ENCODE results near the gene IL4I1. TPM values are rescaled to one million over a fixed set of nuclear protein-coding genes. Genes with fewer than 3 reads are reported as not detected.
A peak's percentile ranks its signal among the peaks of the same experiment; 100 is the strongest.
"Not testable (repeated sequence)": the region's sequence is repeated elsewhere in the genome, so short reads cannot be mapped to it uniquely, and the experiment has no call there.

IL4I1 gene
- polyA plus RNA-seq (2013, experiment 1 of 2; ENCODE audit: insufficient read length): not detected
- 0.38 TPM for polyA plus RNA-seq (2013, experiment 2 of 2; ENCODE audit: insufficient read length)

GRCh38 chr19:49896863-49897621, at the start of gene IL4I1:
TSS of gene IL4I1 (minus strand) at chr19:49896887. CDS start at chr19:49896160, 727 bp downstream.
- DNase-seq: no peak

GRCh38 chr19:49946415-49946814, 49.7 kb upstream of the IL4I1 start:
- DNase-seq: no peak

GRCh38 chr19:49944567-49944966, 47.9 kb upstream of the IL4I1 start:
- DNase-seq: not testable (repeated sequence)

GRCh38 chr19:49940482-49940791, 43.8 kb upstream of the IL4I1 start:
- DNase-seq: no peak

- no peak for DNase-seq
Measured at GRCh38 chr19:49939721-49940481, 43.2 kb upstream of the IL4I1 start.

- no peak for DNase-seq
Measured at GRCh38 chr19:49938662-49939061, 42.0 kb upstream of the IL4I1 start.

GRCh38 chr19:49937750-49938381, 41.2 kb upstream of the IL4I1 start:
- peak; percentile 71 for DNase-seq

- no peak for DNase-seq
Measured at GRCh38 chr19:49936549-49936948, 39.9 kb upstream of the IL4I1 start.

- DNase-seq: no peak
Measured at GRCh38 chr19:49933643-49934042, 37.0 kb upstream of the IL4I1 start.

- DNase-seq: no peak
Measured at GRCh38 chr19:49932731-49933131, 36.0 kb upstream of the IL4I1 start.

GRCh38 chr19:49932041-49932451, 35.4 kb upstream of the IL4I1 start:
- no peak for DNase-seq

- no peak for DNase-seq
Measured at GRCh38 chr19:49931293-49932040, 34.8 kb upstream of the IL4I1 start.

- DNase-seq: no peak
Measured at GRCh38 chr19:49930483-49931011, 33.9 kb upstream of the IL4I1 start.

GRCh38 chr19:49929611-49930482, 33.2 kb upstream of the IL4I1 start:
- peak; percentile 96 for DNase-seq

- peak; percentile 87 for DNase-seq
Measured at GRCh38 chr19:49929121-49929610, 32.5 kb upstream of the IL4I1 start, which contains the start of the genes ATF5 and NUP62. TSS of gene ATF5 (plus strand) at chr19:49929205. CDS start at chr19:49930851, 1,646 bp downstream. TSS of gene NUP62 (minus strand) at chr19:49929504. CDS start at chr19:49909807, 19,697 bp downstream.

GRCh38 chr19:49927526-49928264, 31.0 kb upstream of the IL4I1 start:
- no peak for DNase-seq

- DNase-seq: no peak
Measured at GRCh38 chr19:49926515-49926914, 29.8 kb upstream of the IL4I1 start.

GRCh38 chr19:49925486-49925885, 28.8 kb upstream of the IL4I1 start:
- no peak for DNase-seq

GRCh38 chr19:49924881-49925210, 28.2 kb upstream of the IL4I1 start:
- not testable (repeated sequence) for DNase-seq
